ENCODE data around the gene BCKDK. TPM values are rescaled to one million over a fixed set of nuclear protein-coding genes. Genes with fewer than 3 reads are reported as not detected.

The BCKDK gene
- total RNA-seq, 3 donors from 2014 or later (not counting 1 experiment from before 2014, with no cell fraction given) = 9.9 to 16.3 (median 12.1) TPM

Other genes with a start within 250 kb of the BCKDK start
- 10 to 100 TPM; 25.1 to 28.5 (median 27.4) TPM for gene BCL7C, start 214.3 kb upstream of the BCKDK start, total RNA-seq
- under 1 TPM; 0.45 to 0.60 (median 0.47) TPM for gene CTF1, start 211.8 kb upstream of the BCKDK start, total RNA-seq
- 10 to 100 TPM; 10.1 to 13.3 (median 12.4) TPM for gene FBXL19, start 184.8 kb upstream of the BCKDK start, total RNA-seq
- 10 to 100 TPM; 10.8 to 19.8 (median 12.8) TPM for gene ORAI3, start 159.3 kb upstream of the BCKDK start, total RNA-seq
- 10 to 100 TPM; 32.9 to 34.5 (median 33.9) TPM for gene SETD1A, start 150.6 kb upstream of the BCKDK start, total RNA-seq
- gene HSD3B7, start 123.2 kb upstream of the BCKDK start, total RNA-seq = 1 to 10 TPM in 1 of 3 donors, under 1 TPM in 2; 0.26 to 2.1 (median 0.39) TPM
- 1 to 10 TPM in 1 of 3 donors, under 1 TPM in 2; 0.14 to 1.6 (median 0.32) TPM for gene STX1B, start 97.7 kb upstream of the BCKDK start, total RNA-seq
- gene STX4, start 74.8 kb upstream of the BCKDK start, total RNA-seq = 100 to 1,000 TPM; 128 to 145 (median 133) TPM
- 10 to 100 TPM; 11.0 to 27.4 (median 22.6) TPM for gene ZNF668, start 34.1 kb upstream of the BCKDK start, total RNA-seq
- gene ZNF646, start 34.0 kb upstream of the BCKDK start, total RNA-seq = 10 to 100 TPM; 22.0 to 31.1 (median 30.1) TPM
- gene PRSS53, start 19.4 kb upstream of the BCKDK start, total RNA-seq = 1 to 10 TPM; 4.3 to 7.4 (median 5.1) TPM
- 10 to 100 TPM; 35.9 to 42.1 (median 41.8) TPM for gene VKORC1, start 13.6 kb upstream of the BCKDK start, total RNA-seq
- 100 to 1,000 TPM in 1 of 3 donors, 10 to 100 TPM in 2; 90.6 to 101 (median 93.4) TPM for gene KAT8, start 9.3 kb downstream of the BCKDK start, total RNA-seq
- gene PRSS8, start 27.3 kb downstream of the BCKDK start, total RNA-seq = not detected
- 1 to 10 TPM; 2.1 to 3.5 (median 2.3) TPM for gene PRSS36, start 41.7 kb downstream of the BCKDK start, total RNA-seq
- gene FUS, start 71.8 kb downstream of the BCKDK start, total RNA-seq = 100 to 1,000 TPM; 872 to 934 (median 918) TPM
- 10 to 100 TPM; 29.7 to 38.1 (median 37.6) TPM for gene PYCARD, start 94.4 kb downstream of the BCKDK start, total RNA-seq
- under 1 TPM in 2 of 3 donors, not detected in 1; 0.05 to 0.07 TPM for gene TRIM72, start 105.7 kb downstream of the BCKDK start, total RNA-seq
- gene PYDC1, start 108.7 kb downstream of the BCKDK start, total RNA-seq = not detected
- 100 to 1,000 TPM; 370 to 545 (median 428) TPM for gene ITGAM, start 151.6 kb downstream of the BCKDK start, total RNA-seq
- gene ITGAX, start 246.8 kb downstream of the BCKDK start, total RNA-seq = 100 to 1,000 TPM; 224 to 249 (median 233) TPM

Data from natural killer cell (primary cell).